ENCODE results near the gene RAD18. TPM values are rescaled to one million over a fixed set of nuclear protein-coding genes. Genes with fewer than 3 reads are reported as not detected.

RAD18 gene
- total and polyA plus RNA-seq, 3 experiments from 2014 or later = 8.9 to 43.3 (median 38.5) TPM

DNA sequence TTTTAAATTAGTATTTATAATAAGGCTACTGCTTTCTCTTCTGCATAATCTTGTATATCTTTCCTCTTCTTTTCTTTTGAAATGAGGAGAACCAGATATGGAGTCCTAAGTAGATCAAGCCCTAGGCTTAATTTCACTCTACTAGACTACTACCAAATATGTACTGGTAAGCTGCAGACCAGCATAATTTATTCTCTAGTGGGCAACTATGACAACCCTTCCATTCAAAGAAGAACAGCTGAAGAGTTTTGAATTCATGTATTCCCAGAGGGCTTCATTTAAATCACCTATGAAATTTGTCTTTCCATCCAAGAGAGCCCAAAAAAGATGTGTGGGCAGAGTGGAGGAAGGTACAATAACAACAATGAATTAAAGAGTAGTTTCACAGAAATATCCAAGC, 10.0 kb downstream of the RAD18 start:
- POLR2A ChIA-PET = no interaction called here
- Mint-ChIP-seq H3K9me3 (no peaks in the 10 kb centered on the region), H3K36me3 (peaks cover 0 to 27% (median 21%) of the 10 kb centered on the region in 3 donors), H3K27me3 (no peaks in the 10 kb centered on the region), H3K27ac (no peak overlapping the region), H3K4me1 (peaks cover 7 to 40% (median 17%) of the 10 kb centered on the region in 3 donors), H3K4me3 (no peak overlapping the region)
- no peak for DNase-seq
- H3K9me3 ChIP-seq (ENCODE audit: low read length) = no peaks in the 10 kb centered on the region
- no peaks in the 10 kb centered on the region for H3K27me3 ChIP-seq (ENCODE audit: insufficient read depth, low read length, poor library complexity, severe bottlenecking)
- CTCF ChIA-PET = no interaction called here
- no peak overlapping the region for H3K27ac ChIP-seq (ENCODE audit: low read depth, low read length)
- H3K4me1 ChIP-seq (ENCODE audit: insufficient read depth, low read length) = no peaks in the 10 kb centered on the region
- no peaks in the 10 kb centered on the region for H3K36me3 ChIP-seq (ENCODE audit: insufficient read depth, low read length)
- H3K4me3 ChIP-seq (ENCODE audit: low read length) = no peak overlapping the region

DNA sequence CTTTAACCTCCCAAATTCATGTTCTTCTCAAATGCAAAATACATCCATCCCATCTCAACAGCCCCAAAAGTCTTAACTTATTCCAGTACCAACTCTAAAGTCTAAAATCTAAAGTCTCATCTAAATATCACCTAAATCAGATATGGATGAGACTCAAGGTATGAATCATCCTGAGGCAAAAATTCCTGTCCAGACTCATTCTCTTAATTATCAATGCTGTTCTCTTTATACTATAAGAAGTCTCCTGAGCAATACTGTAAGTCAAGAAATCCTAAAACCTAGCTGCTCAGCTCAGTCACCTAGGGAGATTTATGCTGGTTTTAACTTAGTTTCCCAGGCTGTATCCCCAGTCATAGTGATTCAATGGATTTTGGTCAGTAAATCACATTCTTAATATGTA, 11.1 kb downstream of the RAD18 start:
- Histone ChIP-seq H3K4me1 (ENCODE audit: insufficient read depth, low read length) (no peaks in the 10 kb centered on the region), H3K4me3 (ENCODE audit: low read length) (no peak overlapping the region), H3K36me3 (ENCODE audit: insufficient read depth, low read length) (no peaks in the 10 kb centered on the region), H3K27ac (ENCODE audit: low read depth, low read length) (no peak overlapping the region), H3K9me3 (ENCODE audit: low read length) (no peaks in the 10 kb centered on the region), H3K27me3 (ENCODE audit: insufficient read depth, low read length, poor library complexity, severe bottlenecking) (no peaks in the 10 kb centered on the region)
- ChIA-PET POLR2A (no interaction called here), CTCF (no interaction called here)
- no peak for DNase-seq
- H3K27me3 Mint-ChIP-seq = no peaks in the 10 kb centered on the region
- peaks cover 0 to 25% (median 18%) of the 10 kb centered on the region in 3 donors for H3K36me3 Mint-ChIP-seq
- H3K4me1 Mint-ChIP-seq = peaks cover 7 to 37% (median 17%) of the 10 kb centered on the region in 3 donors
- H3K9me3 Mint-ChIP-seq = no peaks in the 10 kb centered on the region
- H3K27ac Mint-ChIP-seq = no peak overlapping the region
- H3K4me3 Mint-ChIP-seq = no peak overlapping the region

DNA sequence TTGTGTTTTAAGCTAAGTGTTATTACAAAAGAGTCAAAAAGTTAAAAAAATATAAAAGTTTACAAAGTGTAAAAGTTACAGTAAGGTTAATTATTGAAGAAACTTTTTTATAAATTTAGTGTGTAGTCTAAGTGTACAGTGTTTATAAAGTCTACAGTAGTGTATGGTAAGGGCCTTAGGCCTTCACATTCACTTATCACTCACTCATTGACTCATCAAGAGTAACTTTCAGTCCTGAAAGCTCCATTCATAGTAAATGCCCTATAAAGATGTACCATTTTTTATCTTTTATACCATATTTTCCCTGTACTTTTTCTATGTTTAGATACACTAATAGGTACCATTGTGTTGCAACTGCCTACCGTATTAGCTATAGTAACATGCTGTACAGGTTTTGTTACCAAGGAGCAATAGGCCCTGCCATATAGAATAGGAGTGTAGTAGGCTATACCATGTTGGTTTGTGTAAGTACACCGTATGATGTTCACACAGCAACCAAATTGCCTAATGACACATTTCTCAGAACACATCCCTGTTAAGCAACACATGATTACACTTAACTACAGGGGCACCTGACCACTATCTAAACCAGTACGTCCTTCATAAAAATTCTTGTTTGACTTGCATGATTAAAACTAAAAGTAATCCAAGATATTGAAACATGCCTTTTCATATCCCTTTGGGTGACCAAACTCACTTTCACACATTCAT, 17.2 kb downstream of the RAD18 start:
- Mint-ChIP-seq H3K9me3 (peaks cover 13 to 18% (median 16%) of the 10 kb centered on the region in 5 donors), H3K27ac (no peak overlapping the region), H3K4me1 (peaks cover 2 to 13% (median 9%) of the 10 kb centered on the region in 3 donors), H3K36me3 (peaks cover 26 to 55% (median 38%) of the 10 kb centered on the region in 3 donors), H3K27me3 (no peaks in the 10 kb centered on the region), H3K4me3 (no peak overlapping the region)
- H3K36me3 ChIP-seq (ENCODE audit: insufficient read depth, low read length) = peaks cover 3% of the 10 kb centered on the region
- DNase-seq = no peak
- H3K4me3 ChIP-seq (ENCODE audit: low read length) = no peak overlapping the region
- ChIA-PET CTCF (no interaction called here), POLR2A (no interaction called here)
- no peaks in the 10 kb centered on the region for H3K27me3 ChIP-seq (ENCODE audit: insufficient read depth, low read length, poor library complexity, severe bottlenecking)
- no peak overlapping the region for H3K27ac ChIP-seq (ENCODE audit: low read depth, low read length)
- H3K4me1 ChIP-seq (ENCODE audit: insufficient read depth, low read length) = no peaks in the 10 kb centered on the region
- H3K9me3 ChIP-seq (ENCODE audit: low read length) = no peaks in the 10 kb centered on the region

DNA sequence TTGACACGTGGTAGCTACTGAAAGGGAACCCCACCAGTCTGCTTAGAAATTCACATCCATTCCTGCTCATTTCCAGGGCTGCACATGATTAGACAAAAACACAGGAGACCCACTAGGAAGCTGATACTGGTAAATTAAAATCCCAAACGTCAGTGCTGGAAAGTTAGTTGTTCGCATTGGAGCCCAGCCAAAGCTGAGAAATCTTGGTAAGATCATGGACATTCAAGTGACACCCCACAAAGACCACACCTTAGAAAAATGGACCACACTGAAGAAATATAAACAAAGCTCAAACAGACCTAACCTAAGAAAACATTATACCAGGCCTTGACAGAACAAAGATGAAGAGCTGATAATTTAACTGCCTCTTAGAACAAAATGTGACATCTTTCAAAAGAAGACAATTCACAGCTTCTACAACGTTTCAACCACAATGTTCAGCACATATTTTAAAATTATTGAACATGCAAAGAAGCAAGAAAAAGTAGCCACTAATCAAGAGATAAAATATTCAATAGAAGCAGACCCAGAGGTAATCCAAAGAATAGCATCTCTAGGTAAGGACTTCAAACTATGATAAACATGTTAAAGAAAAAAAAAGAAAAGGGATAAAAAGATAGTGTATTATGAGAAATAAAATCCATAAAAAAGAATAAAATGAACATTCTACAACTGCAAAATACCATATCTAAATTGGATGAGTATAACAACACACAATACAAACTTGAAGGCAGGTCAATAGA, 20.4 kb downstream of the RAD18 start:
- Histone ChIP-seq H3K36me3 (ENCODE audit: insufficient read depth, low read length) (peaks cover 10% of the 10 kb centered on the region), H3K4me3 (ENCODE audit: low read length) (no peak overlapping the region), H3K27me3 (ENCODE audit: insufficient read depth, low read length, poor library complexity, severe bottlenecking) (no peaks in the 10 kb centered on the region), H3K27ac (ENCODE audit: low read depth, low read length) (no peak overlapping the region), H3K4me1 (ENCODE audit: insufficient read depth, low read length) (no peaks in the 10 kb centered on the region), H3K9me3 (ENCODE audit: low read length) (no peaks in the 10 kb centered on the region)
- H3K27ac Mint-ChIP-seq = no peak overlapping the region
- POLR2A ChIA-PET = no interaction called here
- H3K36me3 Mint-ChIP-seq = peaks cover 33 to 76% (median 45%) of the 10 kb centered on the region in 3 donors
- CTCF ChIA-PET = no interaction called here
- H3K9me3 Mint-ChIP-seq = peaks cover 13 to 18% (median 16%) of the 10 kb centered on the region in 5 donors
- H3K4me3 Mint-ChIP-seq = no peak overlapping the region
- H3K4me1 Mint-ChIP-seq = no peaks in the 10 kb centered on the region
- no peak for DNase-seq
- no peaks in the 10 kb centered on the region for H3K27me3 Mint-ChIP-seq

DNA sequence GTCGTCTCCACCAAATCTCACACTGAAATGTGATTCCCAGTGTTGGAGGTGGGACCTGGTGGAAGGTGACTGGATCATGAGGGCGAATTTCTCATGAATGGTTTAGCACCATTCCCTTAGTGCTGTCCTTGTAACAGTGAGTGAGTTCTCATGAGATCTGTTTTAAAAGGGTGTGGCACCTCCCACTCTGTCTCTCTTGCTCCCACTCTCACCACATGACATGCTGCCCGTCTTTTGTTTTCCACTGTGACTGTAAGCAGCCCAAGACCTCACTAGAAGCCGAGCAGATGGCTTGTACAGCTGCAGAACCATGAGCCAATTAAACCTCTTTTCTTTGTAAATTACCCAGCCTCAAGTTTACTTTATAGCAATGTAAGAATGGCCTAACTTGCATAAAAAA, 21.2 kb downstream of the RAD18 start:
- Histone ChIP-seq H3K9me3 (ENCODE audit: low read length) (no peaks in the 10 kb centered on the region), H3K27ac (ENCODE audit: low read depth, low read length) (no peak overlapping the region), H3K4me1 (ENCODE audit: insufficient read depth, low read length) (no peaks in the 10 kb centered on the region), H3K4me3 (ENCODE audit: low read length) (no peak overlapping the region), H3K27me3 (ENCODE audit: insufficient read depth, low read length, poor library complexity, severe bottlenecking) (no peaks in the 10 kb centered on the region), H3K36me3 (ENCODE audit: insufficient read depth, low read length) (peaks cover 10% of the 10 kb centered on the region)
- no peaks in the 10 kb centered on the region for H3K27me3 Mint-ChIP-seq
- H3K4me1 Mint-ChIP-seq = no peaks in the 10 kb centered on the region
- ChIA-PET CTCF (no interaction called here), POLR2A (no interaction called here)
- no peak for DNase-seq
- H3K27ac Mint-ChIP-seq = no peak overlapping the region
- H3K9me3 Mint-ChIP-seq = peaks cover 13 to 18% (median 16%) of the 10 kb centered on the region in 5 donors
- H3K4me3 Mint-ChIP-seq = no peak overlapping the region
- H3K36me3 Mint-ChIP-seq = peaks cover 32 to 74% (median 45%) of the 10 kb centered on the region in 3 donors

DNA sequence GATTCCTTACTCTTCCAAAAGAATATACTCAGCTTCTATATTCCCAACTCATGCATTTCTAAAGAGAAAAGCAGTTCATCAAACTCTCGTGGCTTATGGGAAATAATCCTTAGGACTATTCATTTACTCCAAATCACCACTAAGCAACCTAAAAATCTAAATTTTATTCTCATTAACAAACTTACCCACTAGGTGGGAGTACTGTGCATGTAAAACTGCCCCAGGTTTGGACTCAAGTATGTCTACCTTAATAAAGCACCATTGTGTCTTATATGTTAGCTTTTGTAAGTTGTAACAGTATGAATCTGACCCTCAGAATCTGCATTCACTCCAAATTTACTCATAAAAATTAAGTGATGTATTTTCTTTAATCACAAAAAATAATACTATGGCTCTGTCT, 25.3 kb downstream of the RAD18 start:
- Mint-ChIP-seq H3K4me1 (no peaks in the 10 kb centered on the region), H3K27me3 (no peaks in the 10 kb centered on the region), H3K9me3 (peaks cover 3 to 9% (median 5%) of the 10 kb centered on the region in 5 donors), H3K36me3 (peaks cover 23 to 60% (median 28%) of the 10 kb centered on the region in 3 donors), H3K4me3 (no peak overlapping the region), H3K27ac (no peak overlapping the region)
- ChIA-PET POLR2A (interaction anchor here (0.6 kb wide), 1 partner anchor 319 kb away, joined by 7 read pairs; no protein-coding TSS in a partner anchor), CTCF (no interaction called here)
- H3K27ac ChIP-seq (ENCODE audit: low read depth, low read length) = no peak overlapping the region
- H3K4me3 ChIP-seq (ENCODE audit: low read length) = no peak overlapping the region
- no peaks in the 10 kb centered on the region for H3K9me3 ChIP-seq (ENCODE audit: low read length)
- H3K27me3 ChIP-seq (ENCODE audit: insufficient read depth, low read length, poor library complexity, severe bottlenecking) = no peaks in the 10 kb centered on the region
- DNase-seq = no peak
- H3K36me3 ChIP-seq (ENCODE audit: insufficient read depth, low read length) = peaks cover 10% of the 10 kb centered on the region
- no peaks in the 10 kb centered on the region for H3K4me1 ChIP-seq (ENCODE audit: insufficient read depth, low read length)

DNA sequence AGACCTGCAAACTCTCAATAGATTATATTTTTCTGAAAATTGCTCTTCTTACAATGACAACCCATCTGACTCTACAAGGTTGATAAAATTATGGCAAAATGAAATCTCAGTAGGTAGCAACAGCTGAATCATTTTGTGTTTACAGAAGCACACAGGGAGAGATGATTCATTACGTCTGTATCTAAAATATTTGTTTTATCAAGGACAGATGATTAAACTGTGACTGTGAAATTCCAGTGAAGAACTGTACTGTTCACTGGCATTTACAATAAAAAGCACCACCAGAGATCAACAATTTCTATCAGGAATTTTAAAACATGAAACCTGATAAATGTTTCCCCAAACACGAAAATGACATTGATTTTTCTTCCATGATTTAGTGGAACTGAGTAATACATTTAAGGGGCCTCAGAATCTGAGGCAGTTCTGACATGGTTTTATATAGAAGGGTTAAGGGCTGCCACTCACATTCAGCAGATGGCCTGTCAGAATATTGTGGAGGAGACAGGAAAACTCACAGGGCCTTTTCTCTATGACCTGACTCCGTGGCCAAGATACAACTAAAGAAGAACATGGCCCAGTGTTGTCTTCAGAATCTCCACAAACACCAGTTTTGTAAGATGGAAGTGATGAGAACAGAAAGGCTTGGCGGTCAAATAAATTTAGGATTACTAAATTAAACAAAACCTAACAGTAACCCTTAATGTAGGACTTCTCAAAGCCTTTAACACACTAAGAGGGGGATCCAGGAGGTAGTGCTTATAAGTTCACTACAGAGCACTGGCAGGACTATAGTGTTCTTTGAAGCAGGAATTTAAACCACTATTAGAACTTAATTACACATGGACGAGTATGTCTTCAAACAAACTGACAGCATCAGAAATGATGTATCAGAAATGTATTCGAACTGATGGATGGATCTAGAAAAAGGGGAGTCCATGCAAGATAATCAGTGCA, 25.9 kb downstream of the RAD18 start:
- Histone ChIP-seq H3K36me3 (ENCODE audit: insufficient read depth, low read length) (peaks cover 10% of the 10 kb centered on the region), H3K27me3 (ENCODE audit: insufficient read depth, low read length, poor library complexity, severe bottlenecking) (no peaks in the 10 kb centered on the region), H3K4me1 (ENCODE audit: insufficient read depth, low read length) (no peaks in the 10 kb centered on the region), H3K27ac (ENCODE audit: low read depth, low read length) (no peak overlapping the region), H3K4me3 (ENCODE audit: low read length) (no peak overlapping the region), H3K9me3 (ENCODE audit: low read length) (no peaks in the 10 kb centered on the region)
- CTCF ChIA-PET = no interaction called here
- Mint-ChIP-seq H3K9me3 (peaks cover 0 to 2% (median 0%) of the 10 kb centered on the region in 5 donors), H3K27ac (peak overlapping the region in 1 of 8 donors; percentile 61), H3K36me3 (peaks cover 16 to 54% (median 24%) of the 10 kb centered on the region in 3 donors), H3K27me3 (no peaks in the 10 kb centered on the region), H3K4me1 (no peaks in the 10 kb centered on the region), H3K4me3 (no peak overlapping the region)
- no peak for DNase-seq
- POLR2A ChIA-PET = no interaction called here
